HG03575 (cell line): Measurements from ENCODE around the gene WDR36.

ENCODE experiments used
- ATAC-seq: cut with Tn5 transposase; IDR thresholded peaks from one replicate; pipeline ENCODE4 v1.9.1; 2021; ENCODE audit not compliant: unreplicated experiment, insufficient number of reproducible peaks, low FRiP score; ENCODE audit errors: extremely low read depth

WDR36 gene

GRCh38 chr5:111092062-111092853 lies at the start of gene WDR36:
Gene WDR36, plus strand, starts transcription at chr5:111092348. Its CDS starts 109 bp downstream, at chr5:111092457.
- ATAC-seq = peak; percentile 78

GRCh38 chr5:111043712-111044506 lies 48.2 kb upstream of the WDR36 start:
- ATAC-seq = no peak

GRCh38 chr5:111058064-111058463 lies 34.1 kb upstream of the WDR36 start:
- ATAC-seq = no peak

- no peak for ATAC-seq
Measured at GRCh38 chr5:111060169-111060568, 32.0 kb upstream of the WDR36 start.

- no peak for ATAC-seq
Measured at GRCh38 chr5:111061618-111062017, 30.5 kb upstream of the WDR36 start.

- peak; percentile 68 for ATAC-seq
Measured at GRCh38 chr5:111063709-111064322, 28.3 kb upstream of the WDR36 start.

GRCh38 chr5:111066261-111066938 lies 25.7 kb upstream of the WDR36 start:
- no peak for ATAC-seq

- ATAC-seq = no peak
Measured at GRCh38 chr5:111068213-111068612, 23.9 kb upstream of the WDR36 start.

GRCh38 chr5:111069839-111070238 lies 22.3 kb upstream of the WDR36 start:
- no peak for ATAC-seq

GRCh38 chr5:111070272-111071134 lies 21.6 kb upstream of the WDR36 start:
- ATAC-seq = no peak

GRCh38 chr5:111071413-111071812 lies 20.7 kb upstream of the WDR36 start, which contains the start of gene TSLP:
Gene TSLP, plus strand, starts transcription at chr5:111071713. Its CDS starts 178 bp downstream, at chr5:111071891.
- no peak for ATAC-seq

- no peak for ATAC-seq
Measured at GRCh38 chr5:111072949-111073682, 19.0 kb upstream of the WDR36 start.

- ATAC-seq = no peak
Measured at GRCh38 chr5:111074244-111074643, 17.9 kb upstream of the WDR36 start.

GRCh38 chr5:111075520-111075919 lies 16.6 kb upstream of the WDR36 start:
- ATAC-seq = no peak

- no peak for ATAC-seq
Measured at GRCh38 chr5:111076091-111076490, 16.1 kb upstream of the WDR36 start.

- no peak for ATAC-seq
Measured at GRCh38 chr5:111077678-111078077, 14.5 kb upstream of the WDR36 start.

- ATAC-seq = no peak
Measured at GRCh38 chr5:111079846-111080245, 12.3 kb upstream of the WDR36 start.

GRCh38 chr5:111083323-111083722 lies 8.8 kb upstream of the WDR36 start:
- no peak for ATAC-seq
